NK-92 (cell line): Measurements from ENCODE around the gene GPATCH1.
"Not testable (repeated sequence)": the region's sequence is repeated elsewhere in the genome, so short reads cannot be mapped to it uniquely, and the experiment has no call there.

Experiments used
- DNase-seq: peaks from one replicate; lab custom pipeline; 2025; ENCODE audit not compliant: unreplicated experiment; lab: John Stamatoyannopoulos, UW

GPATCH1 gene, protein sequence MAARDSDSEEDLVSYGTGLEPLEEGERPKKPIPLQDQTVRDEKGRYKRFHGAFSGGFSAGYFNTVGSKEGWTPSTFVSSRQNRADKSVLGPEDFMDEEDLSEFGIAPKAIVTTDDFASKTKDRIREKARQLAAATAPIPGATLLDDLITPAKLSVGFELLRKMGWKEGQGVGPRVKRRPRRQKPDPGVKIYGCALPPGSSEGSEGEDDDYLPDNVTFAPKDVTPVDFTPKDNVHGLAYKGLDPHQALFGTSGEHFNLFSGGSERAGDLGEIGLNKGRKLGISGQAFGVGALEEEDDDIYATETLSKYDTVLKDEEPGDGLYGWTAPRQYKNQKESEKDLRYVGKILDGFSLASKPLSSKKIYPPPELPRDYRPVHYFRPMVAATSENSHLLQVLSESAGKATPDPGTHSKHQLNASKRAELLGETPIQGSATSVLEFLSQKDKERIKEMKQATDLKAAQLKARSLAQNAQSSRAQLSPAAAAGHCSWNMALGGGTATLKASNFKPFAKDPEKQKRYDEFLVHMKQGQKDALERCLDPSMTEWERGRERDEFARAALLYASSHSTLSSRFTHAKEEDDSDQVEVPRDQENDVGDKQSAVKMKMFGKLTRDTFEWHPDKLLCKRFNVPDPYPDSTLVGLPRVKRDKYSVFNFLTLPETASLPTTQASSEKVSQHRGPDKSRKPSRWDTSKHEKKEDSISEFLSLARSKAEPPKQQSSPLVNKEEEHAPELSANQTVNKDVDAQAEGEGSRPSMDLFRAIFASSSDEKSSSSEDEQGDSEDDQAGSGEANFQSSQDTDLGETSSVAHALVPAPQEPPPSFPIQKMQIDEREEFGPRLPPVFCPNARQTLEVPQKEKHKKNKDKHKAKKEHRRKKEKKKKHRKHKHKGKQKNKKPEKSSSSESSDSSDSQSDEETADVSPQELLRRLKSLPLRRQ

DNA sequence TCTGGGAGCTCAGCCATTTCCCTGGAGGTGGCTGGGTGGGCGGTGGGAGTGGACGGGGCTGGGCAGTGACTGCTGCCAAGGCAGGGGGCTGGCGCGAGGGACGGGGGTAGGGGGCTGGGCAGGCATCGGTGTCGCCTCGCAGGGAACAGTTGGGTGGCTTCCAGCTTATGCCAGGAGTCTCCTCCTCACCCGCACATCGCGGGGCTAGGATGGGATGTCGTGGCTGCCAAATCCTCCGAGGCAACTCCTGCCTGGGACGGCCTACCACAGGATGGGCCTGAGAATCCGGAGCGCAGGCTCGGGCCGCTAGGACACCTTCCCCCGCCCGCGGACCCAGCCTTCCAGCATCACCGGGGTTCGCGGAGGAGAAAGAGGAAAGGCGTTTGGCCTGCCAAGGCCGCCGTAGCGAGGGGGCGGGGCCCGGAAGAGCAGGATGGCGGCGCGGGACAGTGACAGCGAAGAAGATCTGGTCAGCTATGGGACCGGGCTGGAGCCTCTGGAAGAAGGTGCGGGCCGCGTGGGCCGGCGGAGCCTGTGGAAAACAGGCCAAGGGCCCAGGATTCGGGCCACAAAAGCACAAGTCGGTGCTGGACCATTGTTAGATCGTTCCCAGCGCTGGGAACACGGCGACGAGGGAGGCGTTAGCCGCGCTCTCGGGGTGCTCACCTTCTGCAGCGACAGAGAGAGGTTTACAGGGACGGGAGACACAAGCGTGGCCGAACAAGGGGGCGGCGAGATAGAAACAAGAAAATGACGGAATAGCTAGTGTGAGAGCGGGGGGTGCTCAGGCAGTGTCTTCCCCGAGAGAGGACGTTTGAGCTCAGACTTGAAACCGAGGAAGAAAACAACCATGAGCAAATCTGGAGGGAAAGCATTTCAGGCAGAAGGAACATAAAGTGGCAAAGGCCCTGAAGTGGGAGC, at the start of gene GPATCH1:
TSS of gene GPATCH1 (plus strand) at position 421 of the 921 bp plus-strand sequence. CDS start at position 434, 13 bp downstream.
- no peak for DNase-seq

DNA sequence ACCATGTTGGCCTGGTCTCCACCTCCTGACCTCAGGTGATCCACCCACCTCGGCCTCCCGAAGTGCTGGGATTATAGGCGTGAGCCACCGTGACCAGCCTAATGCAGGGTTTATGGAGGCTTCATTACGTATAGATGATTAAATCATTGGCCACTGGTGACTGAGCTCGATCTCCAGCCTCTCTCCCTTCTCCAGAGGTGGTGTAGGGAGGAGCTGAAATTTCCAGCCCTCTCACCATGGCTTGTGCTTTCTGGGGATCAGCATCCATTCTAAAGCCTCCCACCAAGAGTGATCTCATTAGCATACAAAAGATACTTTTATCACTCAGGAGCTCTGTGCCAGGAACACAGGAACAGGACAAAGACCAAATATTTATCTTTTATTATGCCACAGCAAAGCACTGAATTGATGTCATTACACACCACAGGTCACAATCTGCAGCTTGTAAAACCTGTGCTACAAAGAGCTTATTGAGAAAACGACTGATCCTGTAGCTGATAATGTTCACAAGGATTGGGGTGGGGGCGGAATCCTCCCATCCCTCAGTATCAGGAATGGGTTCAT, 48.7 kb upstream of the GPATCH1 start:
- no peak for DNase-seq

DNA sequence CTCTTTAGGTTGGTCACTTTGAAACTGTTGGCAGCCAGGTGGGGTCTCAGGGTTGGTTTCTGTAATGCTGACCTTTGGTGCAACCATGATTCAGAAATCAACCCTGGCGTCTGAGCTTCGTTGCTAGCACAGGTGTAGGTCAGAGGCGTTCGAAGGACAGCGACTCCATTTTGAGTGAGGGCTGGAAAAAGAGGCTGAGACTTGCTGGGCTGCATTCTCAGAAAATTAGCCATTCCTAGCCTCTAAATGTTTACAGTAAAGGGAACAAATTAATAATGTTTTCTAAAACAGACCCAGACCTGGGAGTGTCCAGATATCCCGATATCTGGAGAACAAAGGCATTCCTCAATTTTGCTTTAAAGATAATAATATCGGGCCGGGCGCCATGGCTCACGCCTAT, 45.5 kb upstream of the GPATCH1 start:
- no peak for DNase-seq

DNA sequence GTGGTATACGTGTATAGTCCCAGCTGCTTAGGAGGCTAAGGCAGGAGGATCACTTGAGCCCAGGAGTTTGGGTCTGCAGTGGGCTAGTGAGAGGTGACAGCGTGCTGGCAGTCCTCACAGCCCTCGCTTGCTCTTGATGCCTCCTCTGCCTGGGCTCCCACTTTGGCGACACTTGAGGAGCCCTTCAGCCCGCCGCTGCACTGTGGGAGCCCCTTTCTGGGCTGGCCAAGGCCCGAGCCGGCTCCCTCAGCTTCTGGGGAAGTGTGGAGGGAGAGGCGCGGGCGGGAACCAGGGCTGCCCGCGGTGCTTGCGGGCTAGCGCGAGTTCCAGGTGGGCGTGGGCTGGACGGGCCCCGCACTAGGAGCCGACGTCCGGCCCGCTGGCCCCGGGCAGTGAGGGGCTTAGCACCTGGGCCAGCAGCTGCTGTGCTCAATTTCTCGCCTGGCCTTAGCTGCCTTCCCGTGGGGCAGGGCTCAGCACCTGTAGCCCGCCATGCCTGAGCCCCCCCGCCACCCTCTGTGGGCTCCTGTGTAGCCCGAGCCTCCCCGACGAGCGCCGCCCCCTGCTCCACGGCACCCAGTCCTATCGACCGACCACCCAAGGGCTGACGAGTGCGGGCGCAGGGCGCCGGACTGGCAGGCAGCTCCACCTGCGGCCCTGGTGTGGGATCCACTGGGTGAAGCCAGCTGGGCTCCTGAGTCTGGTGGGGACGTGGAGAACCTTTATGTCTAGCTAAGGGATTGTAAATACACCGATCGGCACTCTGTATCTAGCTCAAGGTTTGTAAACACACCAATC, 44.4 kb upstream of the GPATCH1 start:
- DNase-seq: not testable (repeated sequence)

DNA sequence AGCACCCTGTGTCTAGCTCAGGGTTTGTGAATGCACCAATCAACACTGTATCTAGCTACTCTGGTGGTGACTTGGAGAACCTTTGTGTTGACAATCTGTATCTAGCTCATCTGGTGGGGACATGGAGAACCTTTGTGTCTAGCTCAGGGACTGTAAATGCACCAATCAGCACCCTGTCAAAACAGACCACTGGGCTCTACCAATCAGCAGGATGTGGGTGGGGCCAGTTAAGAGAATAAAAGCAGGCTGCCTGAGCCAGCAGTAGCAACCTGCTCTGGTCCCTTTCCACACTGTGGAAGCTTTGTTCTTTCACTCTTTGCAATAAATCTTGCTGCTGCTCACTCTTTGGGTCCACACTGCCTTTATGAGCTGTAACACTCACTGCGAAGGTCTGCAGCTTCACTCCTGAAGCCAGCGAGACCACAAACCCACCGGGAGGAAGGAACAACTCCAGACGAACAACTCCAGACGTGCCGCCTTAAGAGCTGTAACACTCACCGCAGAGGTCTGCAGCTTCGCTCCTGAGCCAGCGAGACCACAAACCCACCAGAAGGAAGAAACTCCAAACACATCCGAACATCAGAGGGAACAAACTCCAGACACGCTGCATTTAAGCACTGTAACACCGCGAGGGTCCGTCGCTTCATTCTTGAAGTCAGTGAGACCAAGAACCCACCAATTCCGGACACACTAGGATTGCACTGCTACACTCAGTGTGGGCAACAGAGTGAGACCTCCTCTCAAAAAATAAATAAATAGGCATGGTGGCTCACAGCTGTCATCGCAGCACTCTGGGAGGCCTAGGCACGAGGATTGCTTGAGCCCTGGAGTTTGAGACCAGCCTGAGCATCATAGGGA, 43.6 kb upstream of the GPATCH1 start:
- not testable (repeated sequence) for DNase-seq

DNA sequence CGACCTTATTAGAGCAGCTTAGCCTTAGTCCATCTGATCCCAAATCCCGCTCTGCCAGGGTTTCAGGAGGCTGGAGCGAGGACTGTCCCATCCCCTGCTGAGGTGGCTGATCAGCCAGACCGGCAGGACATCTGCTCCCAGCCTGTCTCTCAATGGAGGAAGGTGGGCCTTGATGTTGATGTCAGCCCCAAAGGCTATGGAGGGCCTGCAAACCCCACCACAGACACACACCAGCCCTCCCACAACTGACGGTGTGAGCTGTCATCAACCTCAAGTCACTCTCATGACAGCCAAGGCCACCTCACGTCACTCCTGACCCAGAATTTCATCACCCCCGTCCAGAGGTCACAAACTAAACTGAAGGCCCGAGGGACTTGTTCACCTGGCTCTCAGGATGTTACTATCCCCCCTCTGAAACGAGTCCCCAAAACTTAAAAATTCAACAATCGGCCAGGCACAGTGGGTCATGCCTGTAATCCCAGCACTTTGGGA, 41.8 kb upstream of the GPATCH1 start:
- DNase-seq: no peak

- DNase-seq: no peak
These were observed 41.2 kb upstream of the GPATCH1 start for GRCh38 chr19:33039815-33040214.

- no peak for DNase-seq
These were observed 39.8 kb upstream of the GPATCH1 start for GRCh38 chr19:33040994-33041827.

- not testable (repeated sequence) for DNase-seq
These were observed 39.2 kb upstream of the GPATCH1 start for GRCh38 chr19:33041828-33042160.

- DNase-seq: no peak
These were observed 33.6 kb upstream of the GPATCH1 start for GRCh38 chr19:33047422-33047821.

DNA sequence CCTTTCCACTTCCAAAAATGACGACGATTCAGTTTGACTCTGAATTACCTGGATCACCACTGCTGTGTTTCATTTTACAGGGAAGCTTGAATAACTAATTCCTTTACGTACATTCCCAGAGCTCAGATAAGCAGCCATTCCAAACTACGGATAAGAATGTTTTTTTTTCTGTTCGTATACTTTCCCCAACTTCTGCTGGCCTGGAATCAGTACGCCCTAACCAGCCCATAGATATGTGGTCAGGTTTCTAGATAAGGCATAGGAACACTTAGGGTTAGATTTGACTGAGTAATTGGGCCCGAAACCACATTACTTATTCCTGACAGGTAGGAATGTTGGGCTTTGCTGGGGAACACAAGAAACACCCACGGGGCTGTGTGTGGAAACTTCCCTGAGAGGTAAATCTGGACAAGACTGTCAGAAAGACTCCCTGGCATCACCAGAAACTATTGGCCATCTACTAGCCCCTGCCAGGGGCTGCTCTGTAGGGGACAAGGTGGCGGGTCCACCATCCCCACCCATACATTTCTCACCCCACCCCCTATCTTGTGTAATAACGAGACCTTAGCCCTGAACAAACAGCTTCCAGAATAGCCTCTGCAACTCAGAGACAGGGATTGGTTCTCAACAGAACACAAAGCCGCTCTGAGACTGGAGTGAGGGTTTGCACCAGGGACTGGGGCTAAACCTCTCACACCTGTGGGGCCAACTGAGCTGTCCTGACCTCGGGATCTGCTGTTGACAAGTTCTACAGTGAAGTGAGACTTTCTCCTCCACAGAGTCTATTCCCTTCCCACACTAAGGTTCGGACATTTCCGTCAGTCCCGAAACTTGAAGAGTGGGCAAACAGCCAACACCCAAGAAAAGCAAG, 31.9 kb upstream of the GPATCH1 start:
- no peak for DNase-seq

- no peak for DNase-seq
These were observed 30.9 kb upstream of the GPATCH1 start for GRCh38 chr19:33050110-33050509.

DNA sequence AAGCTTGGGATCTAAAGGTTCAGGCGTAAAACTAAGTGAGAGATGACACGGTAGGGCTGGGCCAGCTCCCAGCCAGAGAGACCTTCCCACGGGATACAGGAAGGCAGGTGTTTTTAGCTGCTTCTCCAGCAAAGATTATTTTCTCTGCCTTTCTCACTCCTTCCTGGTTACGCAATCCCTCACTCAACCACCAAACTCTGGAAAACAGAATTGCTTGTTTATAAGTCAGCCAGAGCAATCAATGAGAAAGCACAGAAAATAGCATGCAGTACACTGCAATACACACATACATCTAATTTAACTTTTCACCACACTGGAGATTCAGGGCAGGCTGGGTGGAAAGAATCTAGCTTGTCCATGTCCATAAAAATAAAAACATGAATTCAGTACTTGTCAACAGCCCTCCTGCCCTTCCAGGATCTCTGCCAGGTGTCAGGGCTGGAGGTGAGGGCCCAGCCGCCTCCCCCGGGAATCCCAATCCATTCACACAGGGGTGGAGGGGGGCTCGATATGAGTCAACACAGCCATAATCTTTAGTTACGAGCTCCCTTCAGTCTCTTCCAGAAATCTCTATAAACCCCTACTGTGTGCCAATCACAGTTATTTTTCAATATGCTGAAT, 28.5 kb upstream of the GPATCH1 start:
- no peak for DNase-seq

GRCh38 chr19:33054623-33055022, 26.4 kb upstream of the GPATCH1 start:
- DNase-seq: no peak

- no peak for DNase-seq
These were observed 25.3 kb upstream of the GPATCH1 start for GRCh38 chr19:33055718-33056117.

- DNase-seq: no peak
These were observed 20.4 kb upstream of the GPATCH1 start for GRCh38 chr19:33060586-33060985.
